Kidney (tissue), 14 donors: Measurements from ENCODE around the gene IGLL5. TPM values are rescaled to one million over a fixed set of nuclear protein-coding genes. Genes with fewer than 3 reads are reported as not detected.

Experiments used
- DNase-seq, 5 donors: peaks; one replicate each; pipeline ENCODE4 v3.0.0-alpha.2; 2013 to 2020
- FAIRE-seq: peaks from 2 replicates; lab custom pipeline; 2012; peaks lifted over from hg19 to GRCh38; lab: Jason Lieb, UNC
- H3K27ac ChIP-seq, 2 donors: one replicate each; pipeline ENCODE4 v1.7.0; 2013; ENCODE audit warnings: low read depth in 2 of 2, low read length in 2 of 2, inconsistent platforms in 1 of 2
- H3K27me3 ChIP-seq: one replicate; pipeline ENCODE4 v1.7.1; 2013; ENCODE audit warnings: low read length, inconsistent platforms; ENCODE audit not compliant: control insufficient read depth, insufficient read depth
- H3K36me3 ChIP-seq, 3 donors: one replicate each; pipeline versions ENCODE4 v1.7.0 to v1.7.1; 2013; ENCODE audit warnings: low read length in 3 of 3, control low read depth in 1 of 3, inconsistent platforms in 1 of 3; ENCODE audit not compliant: insufficient read depth in 3 of 3, control insufficient read depth in 2 of 3
- H3K4me1 ChIP-seq, 3 donors: one replicate each; pipeline versions ENCODE4 v1.7.0 to v1.7.1; 2013; ENCODE audit warnings: low read length in 3 of 3, inconsistent platforms in 1 of 3, low read depth in 1 of 3; ENCODE audit not compliant: control insufficient read depth in 2 of 3, insufficient read depth in 2 of 3
- H3K4me3 ChIP-seq, 3 donors: one replicate each; pipeline versions ENCODE4 v1.7.0 to v1.8.1; 2013; ENCODE audit warnings: low read length in 3 of 3, control low read depth in 1 of 3, inconsistent platforms in 1 of 3
- H3K9ac ChIP-seq, 3 donors: one replicate each; pipeline versions ENCODE4 v1.7.0 to v1.7.1; 2013; ENCODE audit warnings: low read length in 3 of 3, control low read depth in 1 of 3, inconsistent platforms in 1 of 3
- H3K9me3 ChIP-seq, 3 donors: one replicate each; pipeline versions ENCODE4 v1.7.0 to v1.7.1; 2013; ENCODE audit warnings: low read length in 3 of 3, control low read depth in 1 of 3, inconsistent platforms in 1 of 3; ENCODE audit not compliant: control insufficient read depth in 2 of 3, insufficient read depth in 1 of 3
- CTCF ChIP-seq: IDR thresholded peaks from 3 replicates; pipeline ENCODE4 v1.5.1; 2012; ENCODE audit warnings: mild to moderate bottlenecking, moderate library complexity, borderline replicate concordance; ENCODE audit not compliant: insufficient read depth; ENCODE audit errors: extremely low read depth
- intact Hi-C: fragments of 100-400 bp; cut with DNase I; formaldehyde crosslinking; loops from one replicate; pipeline ENCODE4 v1.11.1; 2022
- polyA plus RNA-seq: library from polyadenylated mRNA; stranded (reverse); fragments of 350-450 nt; fragmentation: Illumina TruSeq; extraction: RNeasy Lipid Tissue Mini Kit (QIAGEN cat#74804); gene quantifications from one replicate; pipeline ENCODE4 v1.2.3, GENCODE V29; 2014; ENCODE audit warnings: low read depth, low replicate concordance; ENCODE audit not compliant: insufficient read depth
- total RNA-seq: library from RNA; stranded (reverse); fragmentation: NEBNext Ultra II Directional; extraction: Animal tissue kit (Norgen Biotek cat#: 25700); gene quantifications from one replicate; pipeline ENCODE4 v1.2.1, GENCODE V29; 2021
- donor health status: control.
- donor health status: control.
- donor health status: control.
- donor health status: control.
- donor health status: control.
- donor health status: DM: yes; HTN: yes; CAD: no.
- donor health status: Normal renal cell carcinoma (clear cell type).

Gene IGLL5
- total and polyA plus RNA-seq, 2 donors from 2014 or later: 1.9 to 103 TPM

- no peak overlapping the region for H3K4me3 ChIP-seq
- no peak for TF ChIP-seq CTCF
- no peak overlapping the region for H3K9ac ChIP-seq
- DNase-seq: no peak
- no peak overlapping the region for H3K27ac ChIP-seq
- H3K4me1 ChIP-seq: no peaks in the 10 kb centered on the region
- no peak for FAIRE-seq
- no peaks in the 10 kb centered on the region for H3K27me3 ChIP-seq
- H3K9me3 ChIP-seq: no peaks in the 10 kb centered on the region
- intact Hi-C loops: no loop called here
- H3K36me3 ChIP-seq: no peaks in the 10 kb centered on the region
Measured at GRCh38 chr22:22916215-22916951, 28.8 kb downstream of the IGLL5 start.

- FAIRE-seq: no peak
- TF ChIP-seq CTCF: no peak
Measured at GRCh38 chr22:22916952-22917290, 29.3 kb downstream of the IGLL5 start.

GRCh38 chr22:22917377-22917776, 29.8 kb downstream of the IGLL5 start:
- H3K4me1 ChIP-seq: no peaks in the 10 kb centered on the region
- no peaks in the 10 kb centered on the region for H3K9me3 ChIP-seq
- no peaks in the 10 kb centered on the region for H3K27me3 ChIP-seq
- no peaks in the 10 kb centered on the region for H3K36me3 ChIP-seq
- no peak overlapping the region for H3K9ac ChIP-seq
- TF ChIP-seq CTCF: no peak
- FAIRE-seq (no peak), DNase-seq (no peak)
- intact Hi-C loops: no loop called here
- no peak overlapping the region for H3K27ac ChIP-seq
- H3K4me3 ChIP-seq: no peak overlapping the region

More at GRCh38 chr22:22916952-22917290, 29.3 kb downstream of the IGLL5 start:
- Histone ChIP-seq H3K27ac (no peak overlapping the region), H3K4me3 (no peak overlapping the region), H3K27me3 (no peaks in the 10 kb centered on the region), H3K9ac (no peak overlapping the region), H3K36me3 (no peaks in the 10 kb centered on the region), H3K4me1 (no peaks in the 10 kb centered on the region), H3K9me3 (no peaks in the 10 kb centered on the region)
- DNase-seq: no peak
- intact Hi-C loops: no loop called here
